Muscle of leg (tissue), 11 donors: Measurements from ENCODE around the gene CNOT2. TPM values are rescaled to one million over a fixed set of nuclear protein-coding genes. Genes with fewer than 3 reads are reported as not detected.

Experiments used
- DNase-seq: peaks from one replicate; pipeline ENCODE4 v3.0.0; 2013
- H3K27ac ChIP-seq: one replicate; pipeline ENCODE4 v1.5.1; 2013; ENCODE audit warnings: mild to moderate bottlenecking, low read length, control low read depth
- H3K27me3 ChIP-seq: one replicate; pipeline ENCODE4 v1.6.1; 2013; ENCODE audit warnings: low read length; ENCODE audit not compliant: control insufficient read depth, insufficient read depth
- H3K36me3 ChIP-seq: one replicate; pipeline ENCODE4 v1.6.1; 2013; ENCODE audit warnings: low read length; ENCODE audit not compliant: control insufficient read depth, insufficient read depth
- H3K4me1 ChIP-seq: one replicate; pipeline ENCODE4 v1.6.1; 2013; ENCODE audit warnings: low read length; ENCODE audit not compliant: control insufficient read depth, insufficient read depth
- H3K4me3 ChIP-seq: one replicate; pipeline ENCODE4 v1.5.1; 2013; ENCODE audit warnings: low read length, control low read depth
- H3K9me3 ChIP-seq: replicated peaks from 2 replicates; pipeline ENCODE4 v1.6.1; 2013; ENCODE audit warnings: low read depth, low read length; ENCODE audit not compliant: control insufficient read depth
- WGBS: methylation state at CpG from one replicate; pipeline ENCODE4 v1.1.5; 2013; ENCODE audit warnings: missing lambda C conversion rate; ENCODE audit not compliant: insufficient coverage; 5-methylcytosine and 5-hydroxymethylcytosine counted together
- polyA plus RNA-seq, 8 donors: library from polyadenylated mRNA; unstranded; fragments of 120-200 nt; gene quantifications; one replicate each; pipeline versions ENCODE4 v1.2.1 to v1.2.3, GENCODE V29; 2013; ENCODE audit warnings: inconsistent platforms in 1 of 8, low replicate concordance in 1 of 8; ENCODE audit not compliant: insufficient read length in 8 of 8, insufficient read depth in 1 of 8
- total RNA-seq: library from RNA; stranded (reverse); fragments of 120-200 nt; gene quantifications from one replicate; pipeline ENCODE4 v1.2.4, GENCODE V29; 2013

The CNOT2 gene
- total and polyA plus RNA-seq, 9 donors, result 54.8 to 97.9 (median 78.4) TPM

- Histone ChIP-seq H3K9me3 (no peaks in the 10 kb centered on the region), H3K27ac (no peak overlapping the region), H3K27me3 (no peaks in the 10 kb centered on the region), H3K36me3 (peaks cover 2% of the 10 kb centered on the region), H3K4me3 (no peak overlapping the region), H3K4me1 (no peaks in the 10 kb centered on the region)
- no peak for DNase-seq
- 67% methylated on average over 1 of the region's 2 CpGs for WGBS
These were observed 6.7 kb downstream of the CNOT2 start for GRCh38 chr12:70249903-70250302.

- Histone ChIP-seq H3K27me3 (no peaks in the 10 kb centered on the region), H3K36me3 (peaks cover 2% of the 10 kb centered on the region), H3K4me3 (no peak overlapping the region), H3K27ac (no peak overlapping the region), H3K4me1 (no peaks in the 10 kb centered on the region), H3K9me3 (no peaks in the 10 kb centered on the region)
- DNase-seq, result no peak
- WGBS, result no CpG with 5 or more reads among the region's 2 CpGs
These were observed 8.0 kb downstream of the CNOT2 start for GRCh38 chr12:70251226-70251625.

GRCh38 chr12:70251661-70252060 lies 8.4 kb downstream of the CNOT2 start:
- Histone ChIP-seq H3K36me3 (peaks cover 2% of the 10 kb centered on the region), H3K27ac (no peak overlapping the region), H3K27me3 (no peaks in the 10 kb centered on the region), H3K9me3 (no peaks in the 10 kb centered on the region), H3K4me3 (no peak overlapping the region), H3K4me1 (no peaks in the 10 kb centered on the region)
- no CpG with 5 or more reads among the region's 2 CpGs for WGBS
- no peak for DNase-seq

GRCh38 chr12:70252832-70253231 lies 9.6 kb downstream of the CNOT2 start:
- Histone ChIP-seq H3K4me3 (no peak overlapping the region), H3K27me3 (no peaks in the 10 kb centered on the region), H3K36me3 (peaks cover 2% of the 10 kb centered on the region), H3K4me1 (no peaks in the 10 kb centered on the region), H3K27ac (no peak overlapping the region), H3K9me3 (no peaks in the 10 kb centered on the region)
- WGBS, result no CpG with 5 or more reads among the region's 4 CpGs
- DNase-seq, result no peak

- Histone ChIP-seq H3K4me3 (no peak overlapping the region), H3K27ac (no peak overlapping the region), H3K27me3 (no peaks in the 10 kb centered on the region), H3K9me3 (no peaks in the 10 kb centered on the region), H3K4me1 (no peaks in the 10 kb centered on the region), H3K36me3 (peaks cover 2% of the 10 kb centered on the region)
- DNase-seq, result no peak
- WGBS, result no CpG with 5 or more reads among the region's 5 CpGs
These were observed 11.0 kb downstream of the CNOT2 start for GRCh38 chr12:70254225-70254624.

- DNase-seq, result no peak
- Histone ChIP-seq H3K27ac (no peak overlapping the region), H3K4me1 (no peaks in the 10 kb centered on the region), H3K4me3 (no peak overlapping the region), H3K9me3 (no peaks in the 10 kb centered on the region), H3K27me3 (no peaks in the 10 kb centered on the region), H3K36me3 (peaks cover 2% of the 10 kb centered on the region)
- 100% methylated on average over 3 of the region's 5 CpGs for WGBS
These were observed 11.6 kb downstream of the CNOT2 start for GRCh38 chr12:70254846-70255245.

GRCh38 chr12:70255311-70255710 lies 12.1 kb downstream of the CNOT2 start:
- no CpG with 5 or more reads among the region's 3 CpGs for WGBS
- Histone ChIP-seq H3K36me3 (peaks cover 2% of the 10 kb centered on the region), H3K4me1 (no peaks in the 10 kb centered on the region), H3K27ac (no peak overlapping the region), H3K4me3 (no peak overlapping the region), H3K9me3 (no peaks in the 10 kb centered on the region), H3K27me3 (no peaks in the 10 kb centered on the region)
- DNase-seq, result no peak

GRCh38 chr12:70258605-70259403 lies 15.6 kb downstream of the CNOT2 start:
- Histone ChIP-seq H3K27ac (no peak overlapping the region), H3K4me1 (no peaks in the 10 kb centered on the region), H3K4me3 (no peak overlapping the region), H3K9me3 (peaks cover 7% of the 10 kb centered on the region), H3K27me3 (no peaks in the 10 kb centered on the region), H3K36me3 (no peaks in the 10 kb centered on the region)
- 100% methylated on average over 1 of the region's 5 CpGs for WGBS
- no peak for DNase-seq

GRCh38 chr12:70260646-70261045 lies 17.4 kb downstream of the CNOT2 start:
- no peak for DNase-seq
- Histone ChIP-seq H3K27ac (no peak overlapping the region), H3K27me3 (no peaks in the 10 kb centered on the region), H3K36me3 (no peaks in the 10 kb centered on the region), H3K9me3 (peaks cover 7% of the 10 kb centered on the region), H3K4me3 (no peak overlapping the region), H3K4me1 (no peaks in the 10 kb centered on the region)
- WGBS, result no CpG with 5 or more reads among the region's 1 CpG

- WGBS, result 96% methylated on average over 3 of the region's 6 CpGs
- H3K4me3 ChIP-seq, result no peak overlapping the region
- H3K9me3 ChIP-seq, result peaks cover 7% of the 10 kb centered on the region
- H3K4me1 ChIP-seq, result no peaks in the 10 kb centered on the region
- no peaks in the 10 kb centered on the region for H3K27me3 ChIP-seq
- no peaks in the 10 kb centered on the region for H3K36me3 ChIP-seq
- no peak overlapping the region for H3K27ac ChIP-seq
- no peak for DNase-seq
These were observed 21.0 kb downstream of the CNOT2 start for GRCh38 chr12:70264067-70264867.
